ENCODE data around the gene SKAP1.
"Not testable (repeated sequence)": the region's sequence is repeated elsewhere in the genome, so short reads cannot be mapped to it uniquely, and the experiment has no call there.

Gene SKAP1

DNA sequence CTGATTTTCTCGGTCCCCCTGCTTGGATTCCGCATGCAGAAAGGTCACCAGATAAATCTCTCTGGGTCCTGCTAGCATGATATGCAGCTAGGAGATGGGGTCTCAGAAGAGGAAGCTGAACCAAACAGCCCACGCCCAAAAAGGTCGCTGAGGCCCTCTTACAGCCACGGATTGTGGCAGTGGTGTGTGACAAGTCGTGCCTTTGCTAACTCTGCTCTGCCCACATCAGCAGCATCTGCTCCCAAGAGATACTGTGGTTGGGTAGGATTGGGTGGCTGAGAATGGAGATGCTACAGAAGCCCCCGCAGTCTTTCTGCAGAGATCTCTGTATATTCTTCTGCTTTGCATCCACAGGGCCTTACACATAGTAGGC, 15.2 kb upstream of the SKAP1 start:
- no peak for DNase-seq (ENCODE audit: low read depth in 2 of 2)

DNA sequence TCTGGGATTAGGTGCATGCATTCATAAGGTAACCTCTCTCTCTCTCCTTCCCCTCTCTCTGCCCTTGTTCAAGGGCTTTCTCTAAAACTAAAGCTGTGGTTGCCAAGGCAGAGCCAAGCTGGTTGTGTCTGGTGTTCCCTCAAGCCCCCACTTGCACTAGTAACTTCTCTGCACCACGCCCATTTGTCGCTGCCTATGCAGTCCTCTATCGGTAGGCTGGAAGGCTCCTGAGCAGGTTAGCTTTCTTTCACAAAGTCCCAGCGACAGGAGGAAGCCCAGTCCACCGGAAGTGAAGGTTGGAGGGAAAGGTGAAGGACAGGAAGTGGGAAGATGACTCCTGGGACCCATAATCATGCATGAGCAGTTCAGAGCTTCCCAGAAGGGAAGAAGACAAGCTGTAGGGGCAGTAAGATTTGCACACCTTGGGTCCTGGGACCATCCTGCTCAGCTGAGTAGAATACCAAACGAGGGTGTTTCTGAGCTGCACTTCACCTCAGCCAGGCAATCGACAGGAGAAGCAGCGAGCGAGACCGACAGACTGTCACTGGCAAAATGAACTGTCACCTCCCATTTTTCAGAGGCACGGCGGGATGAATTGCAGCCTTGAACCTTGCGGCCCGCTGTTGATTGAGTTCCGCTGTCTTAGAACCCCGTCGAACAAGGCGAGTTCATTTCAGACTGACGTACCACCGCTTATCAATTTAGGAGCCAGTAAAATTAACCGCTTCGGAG, 14.7 kb upstream of the SKAP1 start:
- DNase-seq (ENCODE audit: low read depth in 2 of 2) = no peak

DNA sequence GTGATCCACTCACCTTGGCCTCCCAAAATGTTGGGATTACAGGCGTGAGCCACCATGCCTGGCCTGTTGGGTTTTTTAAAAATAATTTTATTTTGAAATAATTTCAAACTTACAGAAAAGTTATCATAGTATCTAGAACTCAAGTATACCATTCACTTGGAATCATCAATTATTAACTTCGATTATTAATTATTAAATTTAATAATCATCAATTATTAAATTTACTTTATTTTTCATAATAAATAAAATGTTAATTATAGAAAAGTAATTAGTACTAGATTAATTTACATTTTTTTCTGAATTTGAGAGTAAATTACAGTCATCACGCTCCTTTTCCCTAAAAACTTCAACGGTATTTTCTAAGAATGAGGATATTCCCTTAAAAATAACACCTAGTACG, 13.7 kb upstream of the SKAP1 start:
- no peak for DNase-seq (ENCODE audit: low read depth in 2 of 2)

DNA sequence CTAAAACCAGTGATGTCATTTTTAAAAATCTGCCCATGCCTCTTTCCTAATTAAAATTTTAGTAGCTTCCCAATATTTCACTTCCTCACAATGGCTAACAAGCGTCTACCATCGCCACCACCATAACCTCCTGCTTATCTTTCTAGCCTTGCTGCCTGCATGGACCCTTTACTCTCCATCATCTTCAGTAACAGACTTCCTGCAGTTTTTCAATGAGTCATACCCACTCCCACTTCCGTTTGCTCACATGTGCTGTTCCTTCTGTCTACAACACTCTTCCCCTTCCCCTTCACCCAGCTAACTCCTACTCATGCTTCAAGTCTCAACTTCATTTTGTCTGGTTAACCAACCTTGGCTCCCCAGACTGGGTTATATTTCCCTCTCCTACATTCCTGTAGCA, 12.8 kb upstream of the SKAP1 start:
- DNase-seq (ENCODE audit: low read depth in 2 of 2) = no peak

DNA sequence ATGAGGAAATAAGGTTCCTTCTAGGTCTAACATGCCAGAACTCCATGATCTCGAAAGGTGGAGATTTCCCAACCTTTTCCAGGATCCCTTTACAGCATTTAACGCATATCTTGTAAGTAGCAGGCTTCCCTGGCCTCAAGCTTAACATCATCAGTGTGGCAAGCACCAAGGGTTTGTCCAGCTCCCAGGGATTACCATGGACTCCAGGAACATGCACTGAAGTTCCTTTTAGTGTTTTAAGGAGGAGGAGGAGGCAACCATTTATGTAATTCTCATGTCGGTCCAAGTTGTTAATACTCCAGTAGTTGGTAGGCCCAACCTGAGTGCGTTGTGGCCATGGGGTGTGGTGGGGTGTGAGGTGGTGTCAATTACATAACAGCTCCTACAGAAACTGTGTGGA, 11.8 kb upstream of the SKAP1 start:
- no peak for DNase-seq (ENCODE audit: low read depth in 2 of 2)

DNA sequence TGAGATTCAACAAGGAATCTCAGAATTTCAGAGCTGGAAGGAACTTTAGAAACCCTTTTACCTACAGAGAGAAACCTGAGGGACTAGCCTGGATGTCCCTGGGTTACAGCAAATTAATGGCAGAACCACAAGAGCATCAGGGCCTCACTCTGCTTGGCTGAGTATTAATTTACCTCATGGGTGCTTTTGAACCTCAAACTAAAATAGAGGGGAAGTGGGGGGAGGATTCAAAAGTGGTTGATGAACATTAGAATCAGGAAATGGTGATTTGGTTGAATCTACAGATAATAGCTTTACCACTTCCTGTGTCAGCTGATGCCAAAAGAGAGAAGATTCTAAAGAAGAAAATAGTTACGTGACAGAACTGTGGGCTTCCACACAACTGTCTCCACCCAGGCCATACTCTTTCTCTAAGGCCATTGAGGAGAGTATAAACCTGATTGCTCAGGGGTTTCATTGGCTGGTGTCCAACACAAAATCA, 11.3 kb upstream of the SKAP1 start:
- DNase-seq (ENCODE audit: low read depth in 2 of 2) = no peak

DNA sequence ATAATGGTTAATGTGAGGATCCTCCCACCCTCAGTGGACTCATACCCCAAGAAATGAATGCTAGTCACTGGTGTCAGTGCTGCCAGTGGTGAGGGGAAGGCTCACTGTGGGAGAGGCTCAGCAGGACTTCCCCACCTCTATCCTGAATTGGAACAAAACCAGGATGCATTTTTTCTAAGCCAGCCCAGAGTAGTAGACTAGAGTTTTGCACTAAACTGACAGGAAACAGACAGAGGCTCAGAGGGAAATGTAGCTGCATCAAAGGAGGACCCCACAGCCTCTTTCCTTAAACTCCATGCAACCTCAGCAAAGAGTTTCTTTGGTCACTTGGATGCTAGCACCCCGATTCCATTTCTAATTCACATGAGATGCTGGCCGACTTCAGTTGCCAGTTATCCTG, 10.7 kb upstream of the SKAP1 start:
- no peak for DNase-seq (ENCODE audit: low read depth in 2 of 2)

DNA sequence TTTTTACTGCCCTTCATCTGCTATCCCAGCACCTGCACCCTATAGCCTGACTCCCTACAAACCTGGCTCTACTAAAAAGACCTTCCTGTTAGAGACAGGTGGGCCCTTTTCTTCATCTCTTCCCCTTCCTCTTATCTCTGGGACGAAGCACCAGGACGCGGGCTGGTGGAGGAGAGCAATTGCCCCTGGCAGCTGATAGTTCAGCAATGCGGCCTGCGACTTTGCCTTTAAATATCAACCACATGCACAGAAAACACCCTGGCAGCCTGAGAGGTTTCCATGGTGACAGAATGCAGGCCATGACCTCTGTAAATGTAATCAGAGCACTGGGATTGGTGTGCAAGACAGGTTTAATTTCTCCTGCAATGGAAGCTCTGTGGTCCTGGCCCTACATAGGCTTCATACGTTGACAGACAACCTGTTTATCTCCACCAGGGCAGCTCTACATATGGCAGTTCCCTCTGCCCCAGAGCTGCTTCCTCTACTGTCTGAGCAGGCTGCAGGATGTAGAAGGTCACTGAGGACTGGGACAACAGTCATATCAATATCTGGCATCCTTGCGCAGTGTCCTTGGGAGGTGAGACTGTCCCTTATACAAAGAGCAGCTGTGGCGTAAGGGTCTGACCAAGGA, 10.0 kb upstream of the SKAP1 start:
- no peak for DNase-seq (ENCODE audit: low read depth in 2 of 2)

DNA sequence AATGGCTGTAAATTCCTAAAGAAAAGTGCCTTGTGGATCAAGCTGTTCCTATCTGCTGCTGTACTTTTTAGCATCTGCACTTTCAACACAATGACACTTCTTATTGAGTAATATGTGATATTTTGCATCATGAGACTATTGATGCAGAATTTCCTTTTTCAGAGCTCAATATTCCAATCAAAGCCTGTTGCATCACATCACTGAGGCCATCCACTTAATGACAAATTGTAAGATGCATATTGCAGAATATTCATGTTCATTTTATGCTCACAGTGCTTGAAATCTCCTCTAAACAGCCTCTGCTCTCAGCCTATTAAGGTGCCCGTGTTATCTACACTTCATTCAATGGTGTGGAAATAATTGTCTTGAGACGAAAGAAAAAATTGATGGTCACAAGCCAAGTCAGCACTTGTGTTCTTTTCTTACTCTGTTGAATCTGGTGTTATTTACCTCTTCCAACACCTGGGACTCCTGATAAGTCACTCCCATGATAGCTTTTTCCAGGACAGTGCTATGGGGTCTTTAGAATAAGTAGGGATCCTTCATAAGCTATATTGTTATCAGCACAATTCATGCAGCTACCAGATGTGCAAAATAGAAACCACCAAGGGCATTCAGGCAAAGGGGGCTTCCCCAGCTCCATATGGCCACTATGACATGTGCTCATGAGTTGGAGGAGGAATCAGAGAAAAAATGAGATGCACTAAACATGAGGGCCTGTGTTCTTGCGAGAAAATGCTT, 9.3 kb upstream of the SKAP1 start:
- no peak for DNase-seq (ENCODE audit: low read depth in 2 of 2)

DNA sequence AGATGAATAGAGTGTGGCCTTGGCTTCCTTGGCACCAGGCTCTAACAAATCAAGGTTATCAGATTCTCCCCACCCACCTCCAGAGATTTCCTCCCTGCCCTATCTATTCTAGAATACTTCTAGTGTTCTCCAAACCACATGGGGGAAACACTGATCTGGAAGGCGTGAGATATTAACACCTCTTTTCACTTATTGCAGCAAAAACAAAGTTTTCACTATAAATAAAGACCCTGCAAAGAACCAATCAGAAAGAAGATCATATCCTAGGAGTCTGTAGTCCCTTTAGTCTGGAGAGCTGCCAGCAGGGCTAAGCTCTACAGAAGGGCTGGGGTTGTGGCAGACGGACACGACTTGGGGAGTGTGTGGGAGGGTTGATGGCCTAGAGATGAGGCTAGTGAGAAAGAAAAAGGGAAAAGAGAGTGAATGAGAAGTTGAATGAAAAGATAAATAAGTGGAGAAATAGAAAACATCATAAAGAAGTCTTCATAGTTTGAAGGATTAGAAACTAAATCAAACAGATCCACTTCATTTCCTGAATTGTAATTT, 8.6 kb upstream of the SKAP1 start:
- DNase-seq (ENCODE audit: low read depth in 2 of 2) = no peak

DNA sequence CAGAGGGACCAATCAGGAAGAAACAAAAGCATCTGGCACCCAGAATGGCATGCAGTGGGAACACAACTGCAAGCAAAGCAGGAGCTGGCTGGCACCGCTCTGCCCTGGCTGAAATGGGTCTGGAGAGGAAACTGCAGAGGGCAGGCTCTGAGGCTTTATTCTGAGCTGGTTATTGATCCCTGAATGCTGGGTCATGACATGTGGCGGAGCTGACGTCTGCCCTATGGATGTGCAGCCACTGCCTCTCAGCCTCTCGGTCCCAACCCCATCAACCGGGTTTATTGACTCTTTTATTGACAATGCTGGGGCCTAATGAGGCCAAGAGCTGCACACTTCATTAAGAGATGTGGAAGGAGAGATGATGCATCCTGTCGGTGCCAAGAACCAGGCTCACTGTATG, 3.9 kb upstream of the SKAP1 start:
- DNase-seq (ENCODE audit: low read depth in 2 of 2) = no peak

DNA sequence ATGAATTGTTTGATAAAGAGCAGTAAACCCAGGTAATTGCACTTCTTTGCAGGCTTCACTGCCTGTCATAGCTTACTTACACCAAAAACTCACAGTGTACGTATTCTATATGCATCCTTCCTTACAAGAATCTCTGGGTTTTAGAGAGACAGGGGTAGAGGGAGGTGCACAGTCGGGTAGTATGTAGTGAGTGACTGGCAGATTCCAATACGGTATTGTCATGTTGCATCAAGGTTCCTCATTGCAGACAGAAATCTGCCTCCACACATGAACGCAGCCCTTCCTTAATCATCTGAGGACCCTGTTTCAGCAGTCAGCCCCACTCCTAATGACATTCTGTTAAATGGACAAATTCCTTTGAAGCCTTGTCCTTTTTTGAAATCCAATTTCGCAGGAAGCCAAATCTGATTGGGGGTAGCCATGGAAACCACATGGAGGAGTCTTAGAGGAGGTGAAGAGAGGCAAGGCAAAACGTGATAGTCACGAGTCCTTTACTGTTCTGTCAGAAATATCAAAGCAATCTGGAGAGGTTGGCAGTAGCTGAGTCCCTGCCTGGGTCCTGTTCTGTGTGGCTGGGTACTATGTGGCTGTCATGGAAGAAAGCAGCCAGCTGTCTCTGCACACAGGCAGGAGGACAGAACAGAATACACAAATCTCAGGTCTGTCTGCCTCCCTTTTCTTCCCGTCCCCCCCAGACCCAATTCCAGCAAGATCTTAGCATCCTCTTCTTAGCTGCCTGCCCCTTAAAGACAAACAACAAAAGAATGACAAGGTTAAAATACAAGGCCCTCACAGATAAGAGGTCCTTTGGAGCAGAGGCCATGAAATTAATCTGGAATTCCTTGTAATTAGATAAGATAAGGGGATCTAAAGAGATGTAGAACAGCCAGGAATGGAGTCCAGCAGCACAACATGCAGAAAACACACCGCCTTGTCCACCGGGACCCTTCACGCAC, 3.1 kb upstream of the SKAP1 start:
- DNase-seq (ENCODE audit: low read depth in 2 of 2) = no peak

DNA sequence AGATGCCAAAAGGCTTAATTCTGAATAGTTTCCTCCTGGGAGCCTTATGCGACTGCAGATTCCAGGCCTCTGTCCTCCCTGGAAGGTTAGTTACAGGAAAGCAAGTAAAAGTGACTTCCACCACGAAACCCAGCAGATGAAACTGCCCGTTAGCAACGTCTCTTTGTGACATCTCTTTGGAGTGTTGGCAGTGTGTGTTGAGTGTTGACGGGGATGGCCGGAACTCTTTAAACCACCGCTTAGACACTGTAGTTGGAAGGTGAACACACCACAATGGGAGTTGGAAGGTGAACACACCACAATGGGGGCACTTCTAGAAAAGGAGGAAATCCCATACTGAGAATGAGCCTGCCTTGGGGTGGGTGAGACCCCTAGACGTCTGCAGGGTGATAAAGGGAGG, 858 bp downstream of the SKAP1 start:
- DNase-seq (ENCODE audit: low read depth in 2 of 2) = peak in 1 of 2 donors; percentile 26

DNA sequence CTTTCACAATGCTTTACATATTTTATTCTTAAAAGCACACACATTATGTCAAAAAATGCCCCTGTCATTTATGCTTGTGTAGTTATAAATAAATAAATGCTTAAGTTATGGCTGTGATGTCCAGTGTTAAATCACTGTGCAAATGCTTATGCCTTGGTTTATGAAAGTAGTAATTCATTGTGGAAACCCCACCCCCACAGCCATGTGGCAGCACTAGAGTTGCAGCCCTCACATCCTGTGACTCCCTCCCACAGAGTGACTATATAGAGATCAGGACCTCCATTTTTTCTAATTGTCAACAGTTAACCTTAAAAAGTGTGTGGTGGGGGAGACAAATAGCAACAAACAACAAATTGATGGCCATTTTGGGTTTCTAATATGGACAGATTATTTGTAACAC, 2.4 kb downstream of the SKAP1 start:
- peak; percentile 18 to 30 for DNase-seq (ENCODE audit: low read depth in 2 of 2)

DNA sequence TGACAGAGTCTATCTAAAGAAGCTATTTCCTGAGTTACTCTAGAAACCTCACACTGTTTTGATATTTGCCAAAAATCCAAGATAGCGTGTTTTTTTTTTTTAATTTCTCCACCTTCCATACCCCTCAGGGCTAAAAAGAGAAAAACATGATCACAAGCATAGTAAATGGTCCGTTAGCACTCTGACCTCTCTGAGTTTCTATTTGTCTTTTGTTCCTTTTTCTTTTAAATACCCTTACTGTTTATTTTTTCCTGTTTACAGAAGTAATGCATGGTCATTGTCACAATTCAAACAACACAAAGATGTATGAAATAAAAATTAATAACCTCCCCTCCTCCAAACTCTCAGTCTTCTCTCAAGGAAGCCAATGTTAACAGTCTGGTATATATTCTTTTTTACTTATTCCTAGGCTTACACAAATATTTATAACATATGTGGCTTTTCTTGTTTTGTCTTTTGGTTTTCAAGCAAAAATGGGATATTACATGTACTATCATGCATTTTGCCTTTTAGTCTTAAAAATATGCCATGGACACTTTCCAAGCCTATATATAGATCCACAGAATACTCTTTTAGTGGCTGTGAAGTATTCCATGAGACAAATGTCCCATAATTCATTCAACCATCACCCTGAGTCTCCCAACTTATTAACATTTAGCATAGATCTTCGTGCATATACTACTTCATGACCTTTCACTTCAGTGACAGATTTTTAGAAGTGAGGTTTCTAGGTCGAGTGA, 3.1 kb downstream of the SKAP1 start:
- no peak for DNase-seq (ENCODE audit: low read depth in 2 of 2)

DNA sequence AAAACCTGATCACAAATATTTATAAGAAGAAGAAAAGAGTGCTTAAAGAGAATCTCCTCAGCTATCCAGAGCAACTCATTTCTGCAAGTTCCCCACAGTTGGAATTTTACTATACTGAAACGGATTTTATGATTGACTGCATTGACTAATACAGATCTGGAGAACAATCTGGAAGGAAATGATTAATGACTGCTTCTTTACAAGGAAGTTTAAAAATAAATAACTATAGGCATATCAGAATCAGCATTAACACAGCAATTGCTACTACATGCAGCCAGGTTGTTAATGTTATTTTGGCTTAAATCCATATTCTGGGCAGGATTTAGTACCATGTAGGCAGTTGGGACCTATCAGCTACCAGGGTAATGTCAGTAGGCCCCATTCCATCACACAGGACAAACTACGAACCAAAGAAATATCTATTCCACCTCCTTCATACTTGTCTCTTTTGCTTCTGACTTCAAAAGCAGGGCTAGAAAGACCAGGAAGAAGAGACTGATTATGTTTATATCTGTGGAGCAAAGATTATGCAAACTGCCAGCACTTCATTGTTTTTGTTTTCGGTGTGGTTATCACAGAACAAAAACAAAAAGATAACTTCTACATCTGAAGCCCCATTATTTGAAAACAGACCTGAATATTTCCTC, 3.9 kb downstream of the SKAP1 start:
- no peak for DNase-seq (ENCODE audit: low read depth in 2 of 2)

DNA sequence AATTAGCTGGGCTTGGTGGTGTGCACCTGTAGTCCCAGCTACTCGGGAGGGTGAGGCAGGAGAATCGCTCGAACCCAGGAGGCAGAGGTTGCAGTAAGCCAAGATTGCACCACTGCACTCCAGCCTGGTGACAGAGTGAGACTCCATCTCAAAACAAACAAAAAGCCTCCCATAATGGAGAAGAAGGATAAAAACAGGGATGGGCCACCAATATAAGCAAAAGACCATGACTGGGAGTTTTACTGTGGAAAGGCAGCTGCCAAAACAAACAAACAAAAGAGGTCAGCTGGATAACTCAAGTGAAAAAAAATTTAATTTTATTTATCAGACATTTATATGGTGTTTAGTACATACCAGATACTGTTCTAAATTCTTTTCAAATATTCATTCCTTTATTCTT, 8.0 kb downstream of the SKAP1 start:
- not testable (repeated sequence) for DNase-seq (ENCODE audit: low read depth in 2 of 2)

DNA sequence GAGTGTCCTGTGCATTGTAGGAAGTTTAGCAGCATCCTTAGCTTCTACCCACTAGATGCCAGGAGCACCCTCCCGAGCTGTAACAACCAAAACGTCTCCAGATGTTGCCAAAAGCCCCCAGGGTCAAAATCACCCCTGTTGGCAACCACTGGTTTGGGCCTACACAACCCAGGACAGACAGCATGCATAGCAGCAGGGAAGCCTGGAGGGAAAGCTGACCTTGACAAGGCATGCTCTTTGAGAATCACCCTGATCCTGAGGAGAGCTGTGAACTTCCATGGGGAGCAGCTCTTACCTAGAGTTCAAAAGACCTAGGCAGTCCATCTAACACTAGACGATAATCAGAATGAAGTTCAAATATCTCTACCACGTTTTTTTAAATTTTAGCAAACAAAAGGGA, 9.2 kb downstream of the SKAP1 start:
- no peak for DNase-seq (ENCODE audit: low read depth in 2 of 2)

DNA sequence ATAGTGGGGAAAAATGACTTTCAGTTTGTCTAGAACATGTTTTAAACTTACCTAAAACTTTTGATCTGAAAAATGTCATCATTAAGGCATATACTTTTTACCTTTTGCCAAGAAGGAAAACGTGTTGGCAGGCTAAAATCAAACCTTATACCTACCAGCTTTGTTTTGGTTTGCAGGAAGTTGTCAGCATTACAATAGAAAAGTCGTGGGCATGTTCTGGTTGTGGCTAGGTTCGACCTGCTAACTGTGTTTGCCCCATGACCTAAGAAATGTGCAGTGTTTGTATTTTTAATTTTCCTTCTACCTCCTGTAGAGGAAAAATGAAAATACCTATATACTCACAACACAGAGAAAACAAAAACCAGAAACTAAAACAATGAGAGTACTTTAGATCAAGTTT, 13.0 kb downstream of the SKAP1 start:
- no peak for DNase-seq (ENCODE audit: low read depth in 2 of 2)

Data from stimulated activated CD8-positive, alpha-beta memory T cell treated with anti-CD3 and anti-CD28 coated beads, Interleukin-2, amount 100 ng/mL, for 1 hour (primary cell).